GM18526 (cell line): ENCODE data around the gene STUM.

Source experiments
- POLR2A ChIP-seq: IDR thresholded peaks from 3 replicates; pipeline ENCODE4 v1.6.1; 2011; ENCODE audit not compliant: insufficient read length; ENCODE audit errors: extremely low read depth

STUM gene

GRCh38 chr1:226607821-226608220 is 59.3 kb downstream of the STUM start:
- no peak for TF ChIP-seq POLR2A

- TF ChIP-seq POLR2A, result no peak
Measured at GRCh38 chr1:226608699-226609505, 60.3 kb downstream of the STUM start.

- TF ChIP-seq POLR2A, result no peak
Measured at GRCh38 chr1:226609836-226610455, 61.4 kb downstream of the STUM start.

GRCh38 chr1:226610671-226611070 is 62.1 kb downstream of the STUM start:
- no peak for TF ChIP-seq POLR2A

- no peak for TF ChIP-seq POLR2A
Measured at GRCh38 chr1:226611301-226611700, 62.7 kb downstream of the STUM start.

GRCh38 chr1:226615876-226616275 is 67.3 kb downstream of the STUM start:
- TF ChIP-seq POLR2A, result no peak

- TF ChIP-seq POLR2A, result no peak
Measured at GRCh38 chr1:226616636-226617035, 68.1 kb downstream of the STUM start.

GRCh38 chr1:226617109-226617508 is 68.5 kb downstream of the STUM start:
- TF ChIP-seq POLR2A, result no peak

GRCh38 chr1:226618380-226618779 is 69.8 kb downstream of the STUM start:
- no peak for TF ChIP-seq POLR2A

- no peak for TF ChIP-seq POLR2A
Measured at GRCh38 chr1:226619031-226619430, 70.5 kb downstream of the STUM start.

GRCh38 chr1:226622012-226622411 is 73.4 kb downstream of the STUM start:
- TF ChIP-seq POLR2A, result no peak

GRCh38 chr1:226624526-226624925 is 76.0 kb downstream of the STUM start:
- no peak for TF ChIP-seq POLR2A

GRCh38 chr1:226625326-226625725 is 76.8 kb downstream of the STUM start:
- TF ChIP-seq POLR2A, result no peak

GRCh38 chr1:226625832-226626576 is 77.4 kb downstream of the STUM start:
- TF ChIP-seq POLR2A, result no peak

- TF ChIP-seq POLR2A, result no peak
Measured at GRCh38 chr1:226626577-226626956, 78.0 kb downstream of the STUM start.
